HepG2 (cell line): ENCODE results near the gene SLX9. TPM values are rescaled to one million over a fixed set of nuclear protein-coding genes. Genes with fewer than 3 reads are reported as not detected.

Experiments used
- ATAC-seq: fragments of 200-7000 bp; cut with Tn5 transposase; 3 replicates; pipeline ENCODE4 v1.9.1; 2020; ENCODE audit warnings: mild to moderate bottlenecking, moderate library complexity
- BruUV-seq: library from RNA; stranded (reverse); fragments of 400-500 nt; replicated peaks from 2 replicates; lab custom pipeline; 2021; lab: Mats Ljungman, UMichigan
- CTCF ChIA-PET: fragments of 300-600 bp; formaldehyde crosslinking; extraction: SDS; loops from one replicate; lab custom pipeline; 2021; ENCODE audit warnings: low total read pairs, inconsistent platforms, low intra/inter-chr PET ratio; lab: Yijun Ruan, JAX
- POLR2A ChIA-PET: fragments of 350-600 bp; sonication (Branson Sonifier 250); formaldehyde crosslinking; loops from one replicate; lab custom pipeline; 2020; ENCODE audit warnings: antibody characterized with exemption, inconsistent platforms; lab: Yijun Ruan, JAX
- DNase-seq: peaks from one replicate; pipeline ENCODE4 v3.0.0-alpha.2; 2015; ENCODE audit warnings: low spot score
- FAIRE-seq: peaks from 3 replicates; lab custom pipeline; 2011; peaks lifted over from hg19 to GRCh38; lab: Jason Lieb, UNC
- H2AFZ ChIP-seq: one replicate; pipeline ENCODE4 v1.6.1; 2011; ENCODE audit warnings: low read length, inconsistent platforms
- H3K27ac ChIP-seq: fragments of 300-600 bp; 3 replicates; pipeline ENCODE4 v1.8.0; 2011; ENCODE audit warnings: mixed run types, mild to moderate bottlenecking, mixed read lengths, low read length, inconsistent platforms; ENCODE audit not compliant: insufficient read depth; ENCODE audit errors: extremely low read length
- H3K27me3 ChIP-seq, 2 experiments: fragments of 200-600 bp in 1 of 2; 2 replicates in 1 of 2; 3 replicates in 1 of 2; pipeline versions ENCODE4 v1.6.0 to v1.8.0; 2011; ENCODE audit warnings: low read length in 2 of 2, mild to moderate bottlenecking in 2 of 2, moderate library complexity in 2 of 2, inconsistent platforms in 1 of 2; ENCODE audit not compliant: insufficient read depth in 2 of 2, control insufficient read depth in 1 of 2
- H3K36me3 ChIP-seq, 2 experiments: fragments of 200-600 bp in 1 of 2; replicated peaks in 1 of 2; 2 replicates in 1 of 2; 3 replicates in 1 of 2; pipeline versions ENCODE4 v1.5.1 to v1.8.0; 2011; ENCODE audit warnings: low read length in 2 of 2, inconsistent platforms in 1 of 2; ENCODE audit not compliant: insufficient read depth in 2 of 2, control insufficient read depth in 1 of 2
- H3K4me1 ChIP-seq: 2 replicates; pipeline ENCODE4 v1.5.1; 2012; ENCODE audit warnings: low read length, inconsistent platforms; ENCODE audit not compliant: insufficient read depth
- H3K4me2 ChIP-seq: 2 replicates; pipeline ENCODE4 v1.6.0; 2011; ENCODE audit warnings: low read depth, low read length, inconsistent platforms
- H3K4me3 ChIP-seq, 3 experiments: fragments of 200-600 bp in 1 of 3; sonication (generic), shearing (Covaris generic) in 1 of 3; replicated peaks in 1 of 3; 2 replicates each; pipeline ENCODE4 v1.5.1; 2011 to 2016; ENCODE audit warnings: low read length in 3 of 3, inconsistent platforms in 2 of 3, low read depth in 2 of 3, mild to moderate bottlenecking in 2 of 3, control low read depth in 1 of 3, mixed read lengths in 1 of 3; ENCODE audit not compliant: insufficient read depth in 1 of 3
- H3K79me2 ChIP-seq: one replicate; pipeline ENCODE4 v1.6.1; 2011; ENCODE audit warnings: low read length, inconsistent platforms; ENCODE audit not compliant: insufficient read depth
- H3K9ac ChIP-seq: 2 replicates; pipeline ENCODE4 v1.6.0; 2011; ENCODE audit warnings: mild to moderate bottlenecking, low read depth, low read length, inconsistent platforms; ENCODE audit not compliant: insufficient read depth
- H3K9me3 ChIP-seq: 2 replicates; pipeline ENCODE4 v1.5.1; 2012; ENCODE audit warnings: mild to moderate bottlenecking, low read length
- H4K20me1 ChIP-seq: 2 replicates; pipeline ENCODE4 v1.6.0; 2011; ENCODE audit warnings: inconsistent platforms, mild to moderate bottlenecking, low read length, moderate library complexity; ENCODE audit not compliant: insufficient read depth
- HNRNPL ChIP-seq: fragments of 200-400 bp; formaldehyde crosslinking; IDR thresholded peaks from 2 replicates; pipeline ENCODE4 v1.6.1; 2017; ENCODE audit warnings: mild to moderate bottlenecking, low read depth, low read length
- SATB2 ChIP-seq: sonication (generic); formaldehyde crosslinking; IDR thresholded peaks from 2 replicates; pipeline ENCODE4 v1.5.0; 2020; ENCODE audit warnings: missing genetic modification reagents
- SMARCC2 ChIP-seq: fragments of 450-650 bp; IDR thresholded peaks from 2 replicates; pipeline ENCODE4 v1.6.1; 2017; ENCODE audit warnings: antibody characterized with exemption, mild to moderate bottlenecking
- ZBED4 ChIP-seq: sonication (generic); formaldehyde crosslinking; IDR thresholded peaks from 2 replicates; pipeline ENCODE4 v1.4.0; 2020; ENCODE audit warnings: missing genetic modification reagents, borderline replicate concordance
- ZNF251 ChIP-seq: sonication (generic); formaldehyde crosslinking; IDR thresholded peaks from 2 replicates; pipeline ENCODE4 v1.9.0; 2021; ENCODE audit warnings: mild to moderate bottlenecking, missing genetic modification reagents
- ZNF33A ChIP-seq: sonication (generic); formaldehyde crosslinking; IDR thresholded peaks from 2 replicates; pipeline ENCODE4 v1.5.1; 2020; ENCODE audit warnings: missing genetic modification reagents, mild to moderate bottlenecking, moderate library complexity, borderline replicate concordance
- ZNF432 ChIP-seq: sonication (generic); formaldehyde crosslinking; IDR thresholded peaks from 2 replicates; pipeline ENCODE4 v1.5.0; 2020; ENCODE audit warnings: missing genetic modification reagents, mild to moderate bottlenecking, borderline replicate concordance
- WGBS: methylation state at CpG from one replicate; pipeline ENCODE4 v1.1.6; 2017; ENCODE audit warnings: low lambda C conversion rate; 5-methylcytosine and 5-hydroxymethylcytosine counted together
- in situ Hi-C: cut with HindIII; loops from 2 replicates; pipeline ENCODE4 v1.10.0; 2017; ENCODE audit warnings: low pct_unique_long_range_greater_than_20kb; ENCODE audit not compliant: extremely low pct_ligation_motif_present
- intact Hi-C: fragments of 100-400 bp; cut with micrococcal nuclease; formaldehyde crosslinking; loops from one replicate; pipeline ENCODE4 v1.10.0; 2022; ENCODE audit not compliant: unreplicated experiment
- polyA plus RNA-seq, 8 experiments: library from polyadenylated mRNA; depleted of rRNA in 3 of 8; stranded (reverse) in 7 of 8; unstranded in 1 of 8; fragments of >200 nt; fragmentation: Illumina TruSeq in 4 of 8; extraction: Trizol in 4 of 8; gene quantifications; 2 replicates each; pipeline versions ENCODE4 v1.2.1 to v1.2.3, GENCODE V29; 2011 to 2016; ENCODE audit warnings: low read depth in 4 of 8, missing spikeins in 1 of 8, mixed read lengths in 1 of 8; ENCODE audit not compliant: insufficient read depth in 1 of 8
- total RNA-seq, 5 experiments: library from RNA; depleted of rRNA; stranded (reverse); fragments of >200 nt; fragmentation: Illumina TruSeq; extraction: Trizol; gene quantifications; 2 replicates each; pipeline ENCODE4 v1.2.3, GENCODE V29; 2016; ENCODE audit warnings: low read depth in 1 of 5

Gene SLX9
- total and polyA plus RNA-seq, 2 of the 13 experiments (the other 11 are each of a cell fraction or from before 2014, with no cell fraction given), result 21.0 to 47.1 TPM

- Histone ChIP-seq H3K4me2 (no peak overlapping the region), H3K27ac (no peak overlapping the region), H3K79me2 (peaks cover 71% of the 10 kb centered on the region), H3K4me3 (no peak overlapping the region), H3K4me1 (peaks cover 30% of the 10 kb centered on the region), H3K27me3 (no peaks in the 10 kb centered on the region; a peak in 1 of 5 replicates), H3K9me3 (no peaks in the 10 kb centered on the region), H4K20me1 (peaks cover 7% of the 10 kb centered on the region), H3K9ac (no peak overlapping the region), H3K36me3 (peaks cover 9 to 48% of the 10 kb centered on the region in 2 experiments), H2AFZ (no peak overlapping the region)
- 98% methylated on average over 22 of the region's 24 CpGs for WGBS
- POLR2A ChIA-PET, result no interaction called here
- BruUV-seq, result no TSS peak
- CTCF ChIA-PET, result no interaction called here
- no peak for ATAC-seq
- DNase-seq, result no peak
- TF ChIP-seq HNRNPL (no peak), ZNF432 (no peak), ZBED4 (CRISPR knock-in tag) (no peak), SATB2 (CRISPR knock-in tag) (no peak), ZNF33A (no peak), SMARCC2 (no peak), ZNF251 (no peak)
- no peak for FAIRE-seq
- intact Hi-C loops, result no loop called here
- in situ Hi-C loops, result no loop called here
Measured at GRCh38 chr21:44943686-44944550, 4.1 kb downstream of the SLX9 start.
